SU-DHL-6 (cell line): ENCODE measurements around the gene RUNX2.

Source experiments
- EZH2phosphoT487 ChIP-seq: fragments of 200-600 bp; sonication (generic), shearing (Covaris generic); conservative IDR thresholded peaks from 2 replicates; pipeline ENCODE4 v1.6.1; 2018; ENCODE audit warnings: mild to moderate bottlenecking, antibody characterized with exemption, low read length, moderate library complexity, mixed read lengths
- TF ChIP-seq, protein P1 (sequence below): fragments of 200-600 bp; sonication (generic); IDR thresholded peaks from one replicate; pipeline ENCODE4 v1.5.1; 2017; ENCODE audit warnings: antibody characterized with exemption, mild to moderate bottlenecking, low read length, moderate library complexity; ENCODE audit not compliant: insufficient read depth, poor library complexity, severe bottlenecking

DNA sequence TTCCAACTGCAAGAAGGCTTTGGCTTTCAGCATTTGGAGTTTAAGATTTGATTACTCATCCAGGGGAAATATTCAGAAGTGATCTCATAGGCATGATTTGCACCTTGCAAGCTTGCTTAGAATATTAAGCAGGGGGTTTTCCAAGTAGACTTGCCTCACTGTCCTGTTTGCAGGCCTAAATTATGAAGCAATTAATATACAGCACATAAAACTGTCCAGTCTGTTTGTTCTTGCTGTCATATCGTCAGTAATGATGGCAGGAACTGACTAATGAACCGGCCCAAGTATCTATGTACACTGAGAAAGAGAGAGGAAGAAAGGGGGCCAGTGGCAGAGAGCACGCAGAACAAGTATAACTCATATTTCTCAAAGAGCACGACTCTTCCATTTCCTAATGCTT lies 262.1 kb downstream of the RUNX2 start:
- TF ChIP-seq, protein P1, sequence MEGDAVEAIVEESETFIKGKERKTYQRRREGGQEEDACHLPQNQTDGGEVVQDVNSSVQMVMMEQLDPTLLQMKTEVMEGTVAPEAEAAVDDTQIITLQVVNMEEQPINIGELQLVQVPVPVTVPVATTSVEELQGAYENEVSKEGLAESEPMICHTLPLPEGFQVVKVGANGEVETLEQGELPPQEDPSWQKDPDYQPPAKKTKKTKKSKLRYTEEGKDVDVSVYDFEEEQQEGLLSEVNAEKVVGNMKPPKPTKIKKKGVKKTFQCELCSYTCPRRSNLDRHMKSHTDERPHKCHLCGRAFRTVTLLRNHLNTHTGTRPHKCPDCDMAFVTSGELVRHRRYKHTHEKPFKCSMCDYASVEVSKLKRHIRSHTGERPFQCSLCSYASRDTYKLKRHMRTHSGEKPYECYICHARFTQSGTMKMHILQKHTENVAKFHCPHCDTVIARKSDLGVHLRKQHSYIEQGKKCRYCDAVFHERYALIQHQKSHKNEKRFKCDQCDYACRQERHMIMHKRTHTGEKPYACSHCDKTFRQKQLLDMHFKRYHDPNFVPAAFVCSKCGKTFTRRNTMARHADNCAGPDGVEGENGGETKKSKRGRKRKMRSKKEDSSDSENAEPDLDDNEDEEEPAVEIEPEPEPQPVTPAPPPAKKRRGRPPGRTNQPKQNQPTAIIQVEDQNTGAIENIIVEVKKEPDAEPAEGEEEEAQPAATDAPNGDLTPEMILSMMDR: no peak
- TF ChIP-seq EZH2phosphoT487: no peak
